ENCODE measurements around the gene C2orf68. TPM values are rescaled to one million over a fixed set of nuclear protein-coding genes. Genes with fewer than 3 reads are reported as not detected.

C2orf68 gene
- total and polyA plus RNA-seq, 9 of the 15 experiments (the other 6 are each of a cell fraction or from before 2014, with no cell fraction given), result 22.1 to 50.0 (median 31.8) TPM

- H3K9ac ChIP-seq (ENCODE audit: insufficient read depth in 1 of 2, low read depth in 2 of 2, low read length in 2 of 2), result peak overlapping the region in 1 of 2 experiments; percentile 11; a peak in 1 of 4 replicates
- TF ChIP-seq ZNF76 (CRISPR knock-in tag; IDR thresholded peaks at IDR 0.05; ENCODE audit: borderline replicate concordance) (no peak), PML (IDR thresholded peaks at IDR 0.05; ENCODE audit: low read length) (0 out of 2 replicates have a peak, but pooled peaks have one; percentile 7), ELF1 (tag; IDR thresholded peaks at IDR 0.05) (no peak), GABPB2 (CRISPR knock-in tag; conservative IDR thresholded peaks at IDR 0.05) (no peak), JUN (IDR thresholded peaks at IDR 0.05; ENCODE audit: borderline replicate concordance, low read depth, low read length) (no peak), JUN (CRISPR knock-in tag; IDR thresholded peaks at IDR 0.05; ENCODE audit: borderline replicate concordance) (no peak), POLR2H (tag; IDR thresholded peaks at IDR 0.05; ENCODE audit: low read depth) (no peak), ZC3H11A (IDR thresholded peaks at IDR 0.05; ENCODE audit: low read depth, low read length) (no peak), ZNF41 (CRISPR knock-in tag; conservative IDR thresholded peaks at IDR 0.05) (no peak), HMBOX1 (IDR thresholded peaks at IDR 0.05) (0 out of 2 replicates have a peak, but pooled peaks have one; percentile 20), PRDM10 (IDR thresholded peaks at IDR 0.05; ENCODE audit: partially characterized antibody) (no peak)
Observed at GRCh38 chr2:85607268-85608215, 4.3 kb downstream of the C2orf68 start.

More at GRCh38 chr2:85607268-85608215, 4.3 kb downstream of the C2orf68 start:
- Histone ChIP-seq H3K4me2 (ENCODE audit: insufficient read depth, low read length) (no peak overlapping the region), H2AFZ (ENCODE audit: low read depth, low read length) (no peak overlapping the region), H3K27ac (ENCODE audit: extremely low read depth, low read depth, low read length) (peak overlapping the region; percentile 3; the same call in 1 of the 3 replicates), H3K79me2 (ENCODE audit: control insufficient read depth, insufficient read depth, low read length) (peaks cover 47% of the 10 kb centered on the region), H3K9me3 (replicated peaks; ENCODE audit: control insufficient read depth, insufficient read depth, low read depth, low read length) (no peaks in the 10 kb centered on the region), H4K20me1 (replicated peaks; ENCODE audit: control insufficient read depth, insufficient read depth, low read length) (no peaks in the 10 kb centered on the region), H3K27me3 (ENCODE audit: control insufficient read depth in 2 of 2, insufficient read depth in 2 of 2, low read length in 2 of 2) (no peaks in the 10 kb centered on the region), H3K4me3 (no peak overlapping the region), H3K9me1 (ENCODE audit: control insufficient read depth, insufficient read depth, low read length) (no peaks in the 10 kb centered on the region), H3K36me3 (ENCODE audit: control insufficient read depth, insufficient read depth, low read length) (peaks cover 45% of the 10 kb centered on the region; the same call in 2 of the 3 replicates), H3K4me1 (replicated peaks in 1 of 2; ENCODE audit: control insufficient read depth in 2 of 2, insufficient read depth in 2 of 2, low read length in 2 of 2) (peaks cover 9 to 36% of the 10 kb centered on the region in 2 experiments; a peak in 4 of 5 replicates)
- FAIRE-seq (no peak), ATAC-seq (no peak), DNase-seq (ENCODE audit: extremely low read depth in 1 of 4, low spot score in 3 of 4) (no peak)
- in situ Hi-C loops (cut with MboI) (no loop called here), intact Hi-C loops (cut with micrococcal nuclease) (no loop called here)
- BruUV-seq (replicated peaks), result no TSS peak
- 85% methylated on average over 9 of the region's 9 CpGs for WGBS (ENCODE audit: insufficient coverage, low coverage, missing lambda C conversion rate)
- ChIA-PET POLR2A (interaction anchor here (0.8 to 5.5 kb wide), 2 partner anchors 12 to 30 kb away, joined by 3 to 31 read pairs; partner anchors contain the start of genes RNF181 and VAMP8), CTCF (ENCODE audit: low intra/inter-chr PET ratio) (no interaction called here)
